Measurements from ENCODE around the gene TMOD3. TPM values are rescaled to one million over a fixed set of nuclear protein-coding genes. Genes with fewer than 3 reads are reported as not detected.

The TMOD3 gene
- polyA plus RNA-seq, 1 experiment: 5.8 TPM

- CTCF ChIA-PET: interaction anchor here (1.0 kb wide), 1 partner anchor 320 kb away, joined by 3 read pairs; no protein-coding TSS in a partner anchor
- 0 out of 2 replicates have a peak, but pooled peaks have one; percentile 4 for TF ChIP-seq CTCF (IDR thresholded peaks at IDR 0.05; ENCODE audit: insufficient read depth, low read depth, low read length)
- Histone ChIP-seq H3K36me3 (ENCODE audit: control insufficient read depth, insufficient read depth, low read length) (peaks cover 6% of the 10 kb centered on the region), H3K4me3 (ENCODE audit: low read depth, low read length) (no peak overlapping the region), H3K27me3 (ENCODE audit: control insufficient read depth, insufficient read depth, low read length) (no peaks in the 10 kb centered on the region)
- POLR2A ChIA-PET: no interaction called here
- peak; percentile 40 for DNase-seq (ENCODE audit: low read depth)
Observed at GRCh38 chr15:51907136-51907862, 77.8 kb downstream of the TMOD3 start.

- POLR2A ChIA-PET: no interaction called here
- Histone ChIP-seq H3K36me3 (ENCODE audit: control insufficient read depth, insufficient read depth, low read length) (peaks cover 4% of the 10 kb centered on the region), H3K27me3 (ENCODE audit: control insufficient read depth, insufficient read depth, low read length) (no peaks in the 10 kb centered on the region), H3K4me3 (ENCODE audit: low read depth, low read length) (no peak overlapping the region)
- CTCF ChIA-PET: interaction anchor here (0.6 to 1.0 kb wide), 4 partner anchors 14 to 325 kb away, joined by 3 read pairs; no protein-coding TSS in a partner anchor
- TF ChIP-seq CTCF (IDR thresholded peaks at IDR 0.05; ENCODE audit: insufficient read depth, low read depth, low read length): no peak
- no peak for DNase-seq (ENCODE audit: low read depth)
Observed at GRCh38 chr15:51908316-51908715, 78.9 kb downstream of the TMOD3 start.

GRCh38 chr15:51909584-51909983, 80.1 kb downstream of the TMOD3 start:
- DNase-seq (ENCODE audit: low read depth): no peak
- CTCF ChIA-PET: no interaction called here
- POLR2A ChIA-PET: no interaction called here
- Histone ChIP-seq H3K4me3 (ENCODE audit: low read depth, low read length) (no peak overlapping the region), H3K36me3 (ENCODE audit: control insufficient read depth, insufficient read depth, low read length) (peaks cover 4% of the 10 kb centered on the region), H3K27me3 (ENCODE audit: control insufficient read depth, insufficient read depth, low read length) (no peaks in the 10 kb centered on the region)
- TF ChIP-seq CTCF (IDR thresholded peaks at IDR 0.05; ENCODE audit: insufficient read depth, low read depth, low read length): no peak

GRCh38 chr15:51912528-51912927, 83.1 kb downstream of the TMOD3 start:
- Histone ChIP-seq H3K36me3 (ENCODE audit: control insufficient read depth, insufficient read depth, low read length) (peaks cover 5% of the 10 kb centered on the region), H3K27me3 (ENCODE audit: control insufficient read depth, insufficient read depth, low read length) (no peaks in the 10 kb centered on the region), H3K4me3 (ENCODE audit: low read depth, low read length) (no peak overlapping the region)
- no peak for DNase-seq (ENCODE audit: low read depth)
- TF ChIP-seq CTCF (IDR thresholded peaks at IDR 0.05; ENCODE audit: insufficient read depth, low read depth, low read length): no peak
- ChIA-PET POLR2A (no interaction called here), CTCF (interaction anchor here (1.3 kb wide), 1 partner anchor 263 kb away, joined by 3 read pairs; no protein-coding TSS in a partner anchor)

GRCh38 chr15:51917493-51917892, 88.0 kb downstream of the TMOD3 start:
- DNase-seq (ENCODE audit: low read depth): no peak
- ChIA-PET CTCF (interaction anchor here (0.6 to 2.1 kb wide), 8 partner anchors 9 to 270 kb away, joined by 3 to 6 read pairs (median 4); no protein-coding TSS in a partner anchor), POLR2A (no interaction called here)
- no peaks in the 10 kb centered on the region for H3K27me3 ChIP-seq (ENCODE audit: control insufficient read depth, insufficient read depth, low read length)
- no peak overlapping the region for H3K4me3 ChIP-seq (ENCODE audit: low read depth, low read length)
- peak; percentile 44 for TF ChIP-seq CTCF (IDR thresholded peaks at IDR 0.05; ENCODE audit: insufficient read depth, low read depth, low read length)
- peaks cover 9% of the 10 kb centered on the region for H3K36me3 ChIP-seq (ENCODE audit: control insufficient read depth, insufficient read depth, low read length)
